ENCODE measurements around the gene ATXN7. TPM values are rescaled to one million over a fixed set of nuclear protein-coding genes. Genes with fewer than 3 reads are reported as not detected.

The ATXN7 gene
- total RNA-seq, 1 experiment from 2014 or later: 36.7 TPM

- Mint-ChIP-seq H3K27ac (ENCODE audit: low read depth, unreplicated experiment) (no peak overlapping the region), H3K4me3 (ENCODE audit: unreplicated experiment) (peak overlapping the region; percentile 80), H3K9me3 (ENCODE audit: unreplicated experiment) (no peaks in the 10 kb centered on the region), H3K36me3 (ENCODE audit: insufficient read depth, unreplicated experiment) (peaks cover 54% of the 10 kb centered on the region), H3K27me3 (ENCODE audit: insufficient read depth, unreplicated experiment) (no peaks in the 10 kb centered on the region), H3K4me1 (ENCODE audit: insufficient read depth, unreplicated experiment) (peaks cover 16% of the 10 kb centered on the region)
- intact Hi-C loops (cut with micrococcal nuclease): loop anchor here (2.0 kb wide), 2 partner anchors 61 to 245 kb away; no protein-coding TSS in a partner anchor
- ChIA-PET POLR2A (interaction anchor here (2.0 to 2.8 kb wide), 5 partner anchors 10 to 60 kb away, joined by 7 to 18 read pairs (median 10); no protein-coding TSS in a partner anchor), CTCF (interaction anchor here (0.6 to 4.8 kb wide), 8 partner anchors 8 to 60 kb away, joined by 3 to 54 read pairs (median 8); no protein-coding TSS in a partner anchor)
- BruUV-seq (replicated peaks): no TSS peak
- TF ChIP-seq, protein P1, sequence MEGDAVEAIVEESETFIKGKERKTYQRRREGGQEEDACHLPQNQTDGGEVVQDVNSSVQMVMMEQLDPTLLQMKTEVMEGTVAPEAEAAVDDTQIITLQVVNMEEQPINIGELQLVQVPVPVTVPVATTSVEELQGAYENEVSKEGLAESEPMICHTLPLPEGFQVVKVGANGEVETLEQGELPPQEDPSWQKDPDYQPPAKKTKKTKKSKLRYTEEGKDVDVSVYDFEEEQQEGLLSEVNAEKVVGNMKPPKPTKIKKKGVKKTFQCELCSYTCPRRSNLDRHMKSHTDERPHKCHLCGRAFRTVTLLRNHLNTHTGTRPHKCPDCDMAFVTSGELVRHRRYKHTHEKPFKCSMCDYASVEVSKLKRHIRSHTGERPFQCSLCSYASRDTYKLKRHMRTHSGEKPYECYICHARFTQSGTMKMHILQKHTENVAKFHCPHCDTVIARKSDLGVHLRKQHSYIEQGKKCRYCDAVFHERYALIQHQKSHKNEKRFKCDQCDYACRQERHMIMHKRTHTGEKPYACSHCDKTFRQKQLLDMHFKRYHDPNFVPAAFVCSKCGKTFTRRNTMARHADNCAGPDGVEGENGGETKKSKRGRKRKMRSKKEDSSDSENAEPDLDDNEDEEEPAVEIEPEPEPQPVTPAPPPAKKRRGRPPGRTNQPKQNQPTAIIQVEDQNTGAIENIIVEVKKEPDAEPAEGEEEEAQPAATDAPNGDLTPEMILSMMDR (IDR thresholded peaks at IDR 0.05; ENCODE audit: unreplicated experiment): no peak
- no peak for DNase-seq (ENCODE audit: unreplicated experiment)
Observed at GRCh38 chr3:64021922-64022321, 158.3 kb downstream of the ATXN7 start.

DNA sequence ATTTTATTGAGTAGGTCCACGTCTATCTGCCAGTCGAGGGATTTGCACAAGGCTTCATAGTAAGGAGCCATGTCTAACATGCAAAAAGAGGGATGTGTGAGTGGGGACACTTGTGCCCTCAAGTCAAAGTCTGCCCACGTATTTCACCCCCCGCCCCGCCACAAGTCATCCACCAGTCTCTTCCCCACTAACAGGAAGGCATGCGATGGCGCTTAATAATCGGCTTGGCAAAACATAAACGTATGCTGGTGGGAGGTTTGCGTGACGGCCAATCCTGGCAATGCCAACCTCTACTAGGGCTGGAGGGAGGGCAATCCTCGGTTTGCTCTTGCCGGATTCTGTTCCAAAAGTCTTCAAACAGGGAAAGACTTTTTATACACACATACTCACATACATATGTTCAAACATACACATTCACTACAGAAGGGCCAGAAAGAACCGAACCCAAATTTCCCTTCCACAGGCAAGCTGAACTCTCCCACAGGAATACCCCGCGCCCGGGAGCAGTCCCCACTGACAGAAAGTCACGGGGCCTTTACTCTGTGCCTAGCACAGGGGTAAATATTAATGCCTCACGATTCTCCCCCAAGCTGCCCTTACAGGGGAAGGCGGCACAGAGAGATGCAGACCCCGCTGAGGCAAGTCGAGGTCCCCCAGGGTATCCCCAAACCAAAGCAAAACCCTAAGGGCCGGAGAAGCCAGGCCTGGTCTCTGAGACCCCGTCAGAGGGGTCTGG, 159.0 kb downstream of the ATXN7 start:
- H3K4me1 Mint-ChIP-seq (ENCODE audit: insufficient read depth, unreplicated experiment): peaks cover 10% of the 10 kb centered on the region
- peak overlapping the region; percentile 80 for H3K4me3 Mint-ChIP-seq (ENCODE audit: unreplicated experiment)
- DNase-seq (ENCODE audit: unreplicated experiment): peak; percentile 25
- no peaks in the 10 kb centered on the region for H3K9me3 Mint-ChIP-seq (ENCODE audit: unreplicated experiment)
- peaks cover 47% of the 10 kb centered on the region for H3K36me3 Mint-ChIP-seq (ENCODE audit: insufficient read depth, unreplicated experiment)
- BruUV-seq (replicated peaks): TSS peak; percentile 56
- ChIA-PET POLR2A (interaction anchor here (0.5 to 2.8 kb wide), 17 partner anchors 10 to 1973 kb away, joined by 3 to 18 read pairs (median 5); partner anchors contain the start of gene SCAANT1), CTCF (interaction anchor here (0.7 to 4.8 kb wide), 43 partner anchors 10 to 624 kb away, joined by 3 to 54 read pairs (median 5); no protein-coding TSS in a partner anchor)
- TF ChIP-seq, protein P1 (IDR thresholded peaks at IDR 0.05; ENCODE audit: unreplicated experiment): no peak
- intact Hi-C loops (cut with micrococcal nuclease): loop anchor here (2.0 kb wide), 2 partner anchors 62 to 244 kb away; no protein-coding TSS in a partner anchor
- H3K27ac Mint-ChIP-seq (ENCODE audit: low read depth, unreplicated experiment): peak overlapping the region; percentile 92
- H3K27me3 Mint-ChIP-seq (ENCODE audit: insufficient read depth, unreplicated experiment): peaks cover 6% of the 10 kb centered on the region

- Mint-ChIP-seq H3K27ac (ENCODE audit: low read depth, unreplicated experiment) (peak within 1 kb of the TSS; percentile 92), H3K9me3 (ENCODE audit: unreplicated experiment) (no peaks in the 10 kb centered on the region), H3K27me3 (ENCODE audit: insufficient read depth, unreplicated experiment) (peaks cover 11% of the 10 kb centered on the region), H3K4me1 (ENCODE audit: insufficient read depth, unreplicated experiment) (peaks cover 6% of the 10 kb centered on the region), H3K4me3 (ENCODE audit: unreplicated experiment) (peak within 1 kb of the TSS; percentile 80), H3K36me3 (ENCODE audit: insufficient read depth, unreplicated experiment) (peaks cover 40% of the 10 kb centered on the region)
- CTCF ChIA-PET: interaction anchor here (0.6 to 4.8 kb wide), 81 partner anchors 10 to 1936 kb away, joined by 3 to 54 read pairs (median 4); partner anchors contain the start of gene PRICKLE2
- BruUV-seq (replicated peaks): no TSS peak
- POLR2A ChIA-PET: interaction anchor here (0.5 to 2.8 kb wide), 23 partner anchors 11 to 1973 kb away, joined by 3 to 18 read pairs (median 4); partner anchors contain the start of gene SCAANT1
- intact Hi-C loops (cut with micrococcal nuclease): loop anchor here (2.0 kb wide), 2 partner anchors 63 to 243 kb away; no protein-coding TSS in a partner anchor
- DNase-seq (ENCODE audit: unreplicated experiment): peak; percentile 81
- TF ChIP-seq, protein P1 (IDR thresholded peaks at IDR 0.05; ENCODE audit: unreplicated experiment): peak; percentile 97
Observed at GRCh38 chr3:64023187-64023860, 159.7 kb downstream of the ATXN7 start, which contains the start of gene PSMD6. Gene PSMD6 (minus strand): TSS chr3:64023494. CDS start chr3:64023419, 75 bp downstream.

Data from MCF 10A (cell line).